HCT116 (cell line): ENCODE measurements around the gene SGMS1. TPM values are rescaled to one million over a fixed set of nuclear protein-coding genes. Genes with fewer than 3 reads are reported as not detected.
"Not testable (repeated sequence)": the region's sequence is repeated elsewhere in the genome, so short reads cannot be mapped to it uniquely, and the experiment has no call there.

ENCODE experiments used
- ATAC-seq: fragments of 200-7000 bp; cut with Tn5 transposase; 2 replicates; pipeline ENCODE4 v1.9.1; 2020; ENCODE audit warnings: mild to moderate bottlenecking, moderate library complexity
- BruUV-seq: library from RNA; stranded (reverse); fragments of 400-500 nt; replicated peaks from 2 replicates; lab custom pipeline; 2021; lab: Mats Ljungman, UMichigan
- CTCF ChIA-PET: fragments of 300-600 bp; sonication (Branson Sonifier 250); formaldehyde crosslinking; loops from one replicate; lab custom pipeline; 2021; ENCODE audit warnings: antibody characterized with exemption; lab: Charles Lee
- POLR2A ChIA-PET: fragments of 300-600, 350-600 bp; sonication (Branson Sonifier 250); formaldehyde crosslinking; loops from one replicate; lab custom pipeline; 2021; ENCODE audit warnings: antibody characterized with exemption; lab: Charles Lee
- RAD21 ChIA-PET, 2 experiments: fragments of 300-600 bp; sonication (Branson Sonifier 250); formaldehyde crosslinking; loops; one replicate each; lab custom pipeline; 2023; ENCODE audit warnings: low total read pairs in 2 of 2; ENCODE audit not compliant: uncharacterized antibody in 2 of 2, unreplicated experiment in 2 of 2, low non-redundant PET in 1 of 2; lab: Charles Lee
- DNase-seq: peaks from one replicate; pipeline ENCODE4 v3.0.0-alpha.2; 2010; ENCODE audit warnings: low read depth, low spot score
- H2AFZ ChIP-seq: fragments of 200-600 bp; shearing (Covaris generic), sonication (generic); 2 replicates; pipeline ENCODE4 v1.6.1; 2017; ENCODE audit warnings: low read depth, mixed run types, mixed read lengths, antibody characterized with exemption, low read length; ENCODE audit not compliant: poor library complexity, severe bottlenecking
- H3K27ac ChIP-seq: 2 replicates; pipeline ENCODE4 v1.5.1; 2012; ENCODE audit warnings: low read depth, low read length
- H3K27me3 ChIP-seq: fragments of 200-600 bp; sonication (generic); 2 replicates; pipeline ENCODE4 v1.6.1; 2016; ENCODE audit warnings: mixed run types, low read length, mixed read lengths; ENCODE audit not compliant: insufficient read depth
- H3K36me3 ChIP-seq, 2 experiments: fragments of 200-500 bp in 1 of 2; fragments of 200-600 bp in 1 of 2; sonication (Bioruptor generic) in 1 of 2; sonication (generic) in 1 of 2; 2 replicates each; pipeline versions ENCODE4 v1.5.1 to v1.6.1; 2014 to 2016; ENCODE audit warnings: low read length in 2 of 2, inconsistent platforms in 1 of 2, mixed read lengths in 1 of 2, mixed run types in 1 of 2; ENCODE audit not compliant: insufficient read depth in 2 of 2, control insufficient read depth in 1 of 2
- H3K4me1 ChIP-seq, 2 experiments: fragments of 200-600 bp in 1 of 2; sonication (generic) in 1 of 2; 2 replicates each; pipeline versions ENCODE4 v1.5.1 to v1.6.1; 2012 to 2017; ENCODE audit warnings: low read length in 2 of 2, inconsistent platforms in 1 of 2, mild to moderate bottlenecking in 1 of 2, mixed read lengths in 1 of 2, mixed run types in 1 of 2, moderate library complexity in 1 of 2; ENCODE audit not compliant: insufficient read depth in 2 of 2, control insufficient read depth in 1 of 2
- H3K4me2 ChIP-seq: fragments of 200-600 bp; sonication (generic); 2 replicates; pipeline ENCODE4 v1.6.1; 2017; ENCODE audit warnings: mixed run types, low read length, mixed read lengths
- H3K4me3 ChIP-seq, 2 experiments: fragments of 200-600 bp in 1 of 2; sonication (generic) in 1 of 2; replicated peaks in 1 of 2; 2 replicates each; pipeline ENCODE4 v1.5.1; 2011 to 2016; ENCODE audit warnings: low read length in 2 of 2, control low read depth in 1 of 2, low read depth in 1 of 2, mild to moderate bottlenecking in 1 of 2, mixed read lengths in 1 of 2, mixed run types in 1 of 2
- H3K79me2 ChIP-seq: fragments of 200-600 bp; sonication (generic); 2 replicates; pipeline ENCODE4 v1.6.1; 2017; ENCODE audit warnings: mild to moderate bottlenecking, mixed run types, low read length, moderate library complexity, mixed read lengths; ENCODE audit not compliant: insufficient read depth
- H3K9ac ChIP-seq: fragments of 200-600 bp; sonication (generic); 2 replicates; pipeline ENCODE4 v1.6.1; 2016; ENCODE audit warnings: low read length, mixed read lengths
- H3K9me2 ChIP-seq: fragments of 200-600 bp; sonication (generic), shearing (Covaris generic); 2 replicates; pipeline ENCODE4 v1.6.1; 2017; ENCODE audit warnings: mixed run types, mild to moderate bottlenecking, moderate library complexity; ENCODE audit not compliant: insufficient read depth
- H3K9me3 ChIP-seq, 2 experiments: fragments of 200-500 bp in 1 of 2; fragments of 200-600 bp in 1 of 2; sonication (Bioruptor generic) in 1 of 2; sonication (generic) in 1 of 2; 2 replicates each; pipeline ENCODE4 v1.6.1; 2014 to 2017; ENCODE audit warnings: low read length in 2 of 2, mixed read lengths in 2 of 2, inconsistent platforms in 1 of 2, low read depth in 1 of 2, mild to moderate bottlenecking in 1 of 2, mixed run types in 1 of 2, moderate library complexity in 1 of 2; ENCODE audit not compliant: control insufficient read depth in 1 of 2, insufficient read depth in 1 of 2
- H4K20me1 ChIP-seq: fragments of 200-600 bp; sonication (generic), shearing (Covaris generic); 2 replicates; pipeline ENCODE4 v1.6.1; 2017; ENCODE audit warnings: mixed run types, mild to moderate bottlenecking, moderate library complexity; ENCODE audit not compliant: insufficient read depth
- ATF3 ChIP-seq: IDR thresholded peaks from 2 replicates; pipeline ENCODE4 v1.6.1; 2012
- CBX3 ChIP-seq: IDR thresholded peaks from 2 replicates; pipeline ENCODE4 v1.6.1; 2012; ENCODE audit warnings: low read depth
- CEBPB ChIP-seq: IDR thresholded peaks from 2 replicates; pipeline ENCODE4 v1.6.1; 2012; ENCODE audit warnings: low read depth
- CTCF ChIP-seq, 3 experiments: fragments of 200-600 bp in 1 of 3; sonication (generic) in 1 of 3; IDR thresholded peaks in 2 of 3; conservative IDR thresholded peaks in 1 of 3; 2 replicates each; pipeline ENCODE4 v1.5.1; 2012 to 2017; ENCODE audit warnings: low read depth in 2 of 3, low read length in 2 of 3, antibody characterized with exemption in 1 of 3, borderline replicate concordance in 1 of 3, control low read depth in 1 of 3, mild to moderate bottlenecking in 1 of 3, mixed read lengths in 1 of 3, mixed run types in 1 of 3, moderate library complexity in 1 of 3; ENCODE audit not compliant: insufficient read depth in 1 of 3
- EGR1 ChIP-seq: IDR thresholded peaks from 2 replicates; pipeline ENCODE4 v1.6.1; 2012; ENCODE audit warnings: low read depth
- EZH2phosphoT487 ChIP-seq: fragments of 200-600 bp; IDR thresholded peaks from 2 replicates; pipeline ENCODE4 v1.6.1; 2018; ENCODE audit warnings: antibody characterized with exemption, borderline replicate concordance
- FOSL1 ChIP-seq: IDR thresholded peaks from 2 replicates; pipeline ENCODE4 v1.6.1; 2012; ENCODE audit warnings: low read depth
- JUND ChIP-seq: IDR thresholded peaks from 2 replicates; pipeline ENCODE4 v1.6.1; 2012
- MAX ChIP-seq: IDR thresholded peaks from 2 replicates; pipeline ENCODE4 v1.6.1; 2012
- POLR2A ChIP-seq: IDR thresholded peaks from 2 replicates; pipeline ENCODE4 v1.7.0; 2011; ENCODE audit warnings: borderline replicate concordance; ENCODE audit not compliant: insufficient read depth, insufficient read length; ENCODE audit errors: extremely low read depth
- RAD21 ChIP-seq: IDR thresholded peaks from 2 replicates; pipeline ENCODE4 v1.6.1; 2012; ENCODE audit warnings: low read depth, mild to moderate bottlenecking
- SP1 ChIP-seq: IDR thresholded peaks from 2 replicates; pipeline ENCODE4 v1.6.1; 2012; ENCODE audit warnings: low read depth
- SRF ChIP-seq: IDR thresholded peaks from 2 replicates; pipeline ENCODE4 v1.6.1; 2012; ENCODE audit warnings: low read depth
- TCF7L2 ChIP-seq: IDR thresholded peaks from 2 replicates; pipeline ENCODE4 v1.7.0; 2011; ENCODE audit warnings: borderline replicate concordance, inconsistent platforms; ENCODE audit not compliant: insufficient read depth, insufficient read length; ENCODE audit errors: extremely low read depth
- YY1 ChIP-seq: IDR thresholded peaks from 2 replicates; pipeline ENCODE4 v1.6.1; 2011; ENCODE audit warnings: low read length, low read depth, moderate library complexity, mild to moderate bottlenecking; ENCODE audit not compliant: insufficient replicate concordance; ENCODE audit errors: extremely low read depth
- ZFX ChIP-seq: fragments of 450-650 bp; IDR thresholded peaks from 2 replicates; pipeline ENCODE4 v1.6.1; 2017
- ZNF274 ChIP-seq: fragments of 200-500 bp; sonication (Bioruptor generic); IDR thresholded peaks from 2 replicates; pipeline ENCODE4 v1.6.1; 2014; ENCODE audit warnings: mild to moderate bottlenecking, low read depth, low read length, inconsistent platforms
- intact Hi-C: fragments of 100-400 bp; cut with micrococcal nuclease; formaldehyde crosslinking; loops from 2 replicates; pipeline ENCODE4 v1.10.0; 2022
- total RNA-seq: library from RNA; stranded (reverse); gene quantifications from one replicate; pipeline ENCODE4 v1.2.1, GENCODE V29; 2021; ENCODE audit not compliant: unreplicated experiment

Gene SGMS1
- total RNA-seq, 1 experiment from 2014 or later = 29.1 TPM

- BruUV-seq, intact Hi-C loops, H3K27me3 ChIP-seq, H3K27ac ChIP-seq, H3K9ac ChIP-seq, H4K20me1 ChIP-seq, H3K9me3 ChIP-seq, H3K9me2 ChIP-seq, H3K79me2 ChIP-seq, RAD21 ChIA-PET, H3K36me3 ChIP-seq, H2AFZ ChIP-seq: not testable (repeated sequence)
- CTCF ChIA-PET = interaction anchor here (1.2 kb wide), 1 partner anchor 19 kb away, joined by 3 read pairs; no protein-coding TSS in a partner anchor
- Histone ChIP-seq H3K4me2 (peak overlapping the region; percentile 60), H3K4me1 (peaks cover 2 to 35% of the 10 kb centered on the region in 2 experiments; a peak in 2 of 4 replicates), H3K4me3 (peak overlapping the region in 1 of 2 experiments; percentile 17; a peak in 2 of 4 replicates)
- ATAC-seq = peak; percentile 73
- POLR2A ChIA-PET = interaction anchor here (0.9 kb wide), 1 partner anchor 89 kb away, joined by 4 read pairs; the partner anchor contains the start of gene SGMS1
- TF ChIP-seq SRF (0 out of 2 replicates have a peak, but pooled peaks have one; percentile 11), JUND (peak; percentile 61), SP1 (peak; percentile 50), CBX3 (peak; percentile 68), FOSL1 (peak; percentile 67), CEBPB (peak; percentile 50)
- DNase-seq = peak; percentile 81
These were observed 88.9 kb downstream of the SGMS1 start for GRCh38 chr10:50534748-50535376.

- Histone ChIP-seq H3K9ac (no peak overlapping the region), H3K4me3 (no peak overlapping the region), H3K4me1 (peaks cover 2 to 23% of the 10 kb centered on the region in 2 experiments; a peak in 2 of 4 replicates), H3K9me2 (no peaks in the 10 kb centered on the region), H4K20me1 (no peaks in the 10 kb centered on the region), H3K27me3 (no peaks in the 10 kb centered on the region), H3K9me3 (no peaks in the 10 kb centered on the region), H3K36me3 (no peaks in the 10 kb centered on the region), H3K79me2 (no peaks in the 10 kb centered on the region; the same call in 1 of the 2 replicates), H3K4me2 (no peak overlapping the region), H2AFZ (no peak overlapping the region), H3K27ac (no peak overlapping the region)
- CTCF ChIA-PET = no interaction called here
- ATAC-seq (no peak), DNase-seq (no peak)
- no TSS peak for BruUV-seq
- RAD21 ChIA-PET = no interaction called here
- intact Hi-C loops = no loop called here
- POLR2A ChIA-PET = interaction anchor here (1.5 kb wide), 1 partner anchor 21 kb away, joined by 3 read pairs; no protein-coding TSS in a partner anchor
- TF ChIP-seq TCF7L2 = no peak
- no peak for TF ChIP-seq POLR2A
- TF ChIP-seq EZH2phosphoT487 = no peak
- no peak for TF ChIP-seq MAX
- TF ChIP-seq CTCF (IDR thresholded peaks at IDR 0.05 in 2 of 3, conservative IDR thresholded peaks at IDR 0.05 in 1 of 3; ENCODE audit: borderline replicate concordance in 1 of 3, insufficient read depth in 1 of 3, low read depth in 2 of 3, low read length in 2 of 3) = no peak
- TF ChIP-seq ZNF274 = no peak
- no peak for TF ChIP-seq SP1
- no peak for TF ChIP-seq ZFX
- no peak for TF ChIP-seq RAD21
- no peak for TF ChIP-seq YY1
- no peak for TF ChIP-seq EGR1
- TF ChIP-seq ATF3 = no peak
These were observed 90.5 kb downstream of the SGMS1 start for GRCh38 chr10:50533296-50533695.
